ENCODE measurements around the gene ZNF516. TPM values are rescaled to one million over a fixed set of nuclear protein-coding genes. Genes with fewer than 3 reads are reported as not detected.

Gene ZNF516
- total and polyA plus RNA-seq, 2 experiments from 2014 or later = 17.8 to 29.4 TPM

- Histone ChIP-seq H3K4me3 (no peak overlapping the region; the same call in 1 of the 2 replicates), H3K9ac (no peak overlapping the region), H3K4me2 (ENCODE audit: unreplicated experiment) (peak overlapping the region; percentile 54), H3K9me2 (ENCODE audit: insufficient read depth) (0 out of 2 replicates have a peak, but pooled peaks cover 5% of the 10 kb centered on the region), H3K27ac (no peak overlapping the region), H3K27me3 (replicated peaks; ENCODE audit: insufficient read depth) (no peaks in the 10 kb centered on the region), H3K79me2 (ENCODE audit: insufficient read depth) (no peaks in the 10 kb centered on the region), H3F3A (ENCODE audit: insufficient read depth) (peaks cover 6% of the 10 kb centered on the region), H3K36me3 (ENCODE audit: low read depth) (no peaks in the 10 kb centered on the region), H3K9me3 (ENCODE audit: low read depth) (no peaks in the 10 kb centered on the region), H2AFZ (peak overlapping the region; percentile 57), H3K4me1 (ENCODE audit: insufficient read depth) (peaks cover 10% of the 10 kb centered on the region), H4K20me1 (ENCODE audit: insufficient read depth) (no peaks in the 10 kb centered on the region)
- WGBS, 2 experiments (ENCODE audit: low coverage in 1 of 2, low lambda C conversion rate in 2 of 2, missing lambda C conversion rate in 2 of 2) = 67 to 72% methylated on average over 27 of the region's 27 CpGs
- no peak for TF ChIP-seq EZH2phosphoT487 (IDR thresholded peaks at IDR 0.05; ENCODE audit: insufficient read depth, low read depth)
- TF ChIP-seq EZH2 (IDR thresholded peaks at IDR 0.05; ENCODE audit: insufficient read depth, poor library complexity, severe bottlenecking) = no peak
- DNase-seq = no peak
- in situ Hi-C loops (cut with MboI) = no loop called here
Observed at GRCh38 chr18:76348267-76349066, 146.6 kb downstream of the ZNF516 start.

- no peaks in the 10 kb centered on the region for H4K20me1 ChIP-seq (ENCODE audit: insufficient read depth)
- no peak overlapping the region for H2AFZ ChIP-seq
- no peaks in the 10 kb centered on the region for H3K79me2 ChIP-seq (ENCODE audit: insufficient read depth)
- no peak overlapping the region for H3K4me3 ChIP-seq
- H3K9me2 ChIP-seq (ENCODE audit: insufficient read depth) = 0 out of 2 replicates have a peak, but pooled peaks cover 5% of the 10 kb centered on the region
- H3K27me3 ChIP-seq (replicated peaks; ENCODE audit: insufficient read depth) = no peaks in the 10 kb centered on the region
- peaks cover 5% of the 10 kb centered on the region for H3K4me1 ChIP-seq (ENCODE audit: insufficient read depth)
- DNase-seq = no peak
- WGBS, 2 experiments (ENCODE audit: low coverage in 1 of 2, low lambda C conversion rate in 2 of 2, missing lambda C conversion rate in 2 of 2) = 82 to 91% methylated on average over 7 of the region's 7 CpGs
- H3K9me3 ChIP-seq (ENCODE audit: low read depth) = no peaks in the 10 kb centered on the region
- H3K27ac ChIP-seq = no peak overlapping the region
- in situ Hi-C loops (cut with MboI) = no loop called here
- H3K4me2 ChIP-seq (ENCODE audit: unreplicated experiment) = no peak overlapping the region
- no peak overlapping the region for H3K9ac ChIP-seq
- peaks cover 6% of the 10 kb centered on the region for H3F3A ChIP-seq (ENCODE audit: insufficient read depth)
- H3K36me3 ChIP-seq (ENCODE audit: low read depth) = no peaks in the 10 kb centered on the region
- TF ChIP-seq EZH2 (IDR thresholded peaks at IDR 0.05; ENCODE audit: insufficient read depth, poor library complexity, severe bottlenecking) = no peak
- no peak for TF ChIP-seq EZH2phosphoT487 (IDR thresholded peaks at IDR 0.05; ENCODE audit: insufficient read depth, low read depth)
Observed at GRCh38 chr18:76347341-76347740, 147.7 kb downstream of the ZNF516 start.

- Histone ChIP-seq H4K20me1 (ENCODE audit: insufficient read depth) (no peaks in the 10 kb centered on the region), H3F3A (ENCODE audit: insufficient read depth) (peaks cover 4% of the 10 kb centered on the region), H3K9me2 (ENCODE audit: insufficient read depth) (0 out of 2 replicates have a peak, but pooled peaks cover 5% of the 10 kb centered on the region), H3K36me3 (ENCODE audit: low read depth) (no peaks in the 10 kb centered on the region), H3K79me2 (ENCODE audit: insufficient read depth) (no peaks in the 10 kb centered on the region), H3K4me2 (ENCODE audit: unreplicated experiment) (no peak overlapping the region), H3K4me3 (no peak overlapping the region), H3K9ac (no peak overlapping the region), H3K27me3 (replicated peaks; ENCODE audit: insufficient read depth) (no peaks in the 10 kb centered on the region), H3K27ac (no peak overlapping the region), H3K9me3 (ENCODE audit: low read depth) (no peaks in the 10 kb centered on the region), H3K4me1 (ENCODE audit: insufficient read depth) (peaks cover 1% of the 10 kb centered on the region; the same call in 1 of the 2 replicates), H2AFZ (no peak overlapping the region)
- TF ChIP-seq EZH2phosphoT487 (IDR thresholded peaks at IDR 0.05; ENCODE audit: insufficient read depth, low read depth) (no peak), EZH2 (IDR thresholded peaks at IDR 0.05; ENCODE audit: insufficient read depth, poor library complexity, severe bottlenecking) (no peak)
- in situ Hi-C loops (cut with MboI) = no loop called here
- DNase-seq = no peak
- 91 to 92% methylated on average over 26 to 29 of the region's 29 CpGs for WGBS, 2 experiments (ENCODE audit: low coverage in 1 of 2, low lambda C conversion rate in 2 of 2, missing lambda C conversion rate in 2 of 2)
Observed at GRCh38 chr18:76346490-76347130, 148.4 kb downstream of the ZNF516 start.

- no peaks in the 10 kb centered on the region for H3K79me2 ChIP-seq (ENCODE audit: insufficient read depth)
- in situ Hi-C loops (cut with MboI) = no loop called here
- 92 to 98% methylated on average over 4 of the region's 4 CpGs for WGBS, 2 experiments (ENCODE audit: low coverage in 1 of 2, low lambda C conversion rate in 2 of 2, missing lambda C conversion rate in 2 of 2)
- no peak overlapping the region for H2AFZ ChIP-seq
- TF ChIP-seq EZH2 (IDR thresholded peaks at IDR 0.05; ENCODE audit: insufficient read depth, poor library complexity, severe bottlenecking) = no peak
- no peak for TF ChIP-seq EZH2phosphoT487 (IDR thresholded peaks at IDR 0.05; ENCODE audit: insufficient read depth, low read depth)
- H3K27me3 ChIP-seq (replicated peaks; ENCODE audit: insufficient read depth) = no peaks in the 10 kb centered on the region
- H3K9me2 ChIP-seq (ENCODE audit: insufficient read depth) = 0 out of 2 replicates have a peak, but pooled peaks cover 5% of the 10 kb centered on the region
- DNase-seq = no peak
- H3F3A ChIP-seq (ENCODE audit: insufficient read depth) = no peaks in the 10 kb centered on the region
- H3K36me3 ChIP-seq (ENCODE audit: low read depth) = no peaks in the 10 kb centered on the region
- no peak overlapping the region for H3K9ac ChIP-seq
- H3K4me3 ChIP-seq = no peak overlapping the region
- H4K20me1 ChIP-seq (ENCODE audit: insufficient read depth) = no peaks in the 10 kb centered on the region
- no peaks in the 10 kb centered on the region for H3K4me1 ChIP-seq (ENCODE audit: insufficient read depth)
- no peak overlapping the region for H3K27ac ChIP-seq
- no peak overlapping the region for H3K4me2 ChIP-seq (ENCODE audit: unreplicated experiment)
- H3K9me3 ChIP-seq (ENCODE audit: low read depth) = no peaks in the 10 kb centered on the region
Observed at GRCh38 chr18:76345901-76346300, 149.1 kb downstream of the ZNF516 start.

Data from GM23248 (cell line).